ENCODE results near the gene CCDC158. TPM values are rescaled to one million over a fixed set of nuclear protein-coding genes. Genes with fewer than 3 reads are reported as not detected.
"Not testable (repeated sequence)": the region's sequence is repeated elsewhere in the genome, so short reads cannot be mapped to it uniquely, and the experiment has no call there.

Gene CCDC158
- total and polyA plus RNA-seq, 2 donors (not counting 3 experiments of a cell fraction or from before 2014, with no cell fraction given): not detected

GRCh38 chr4:76282941-76283689 is 137.8 kb downstream of the CCDC158 start:
- DNase-seq (ENCODE audit: low read depth, low spot score): no peak
- Histone ChIP-seq H3K4me2 (ENCODE audit: insufficient read depth, low read length) (no peak overlapping the region), H4K20me1 (replicated peaks; ENCODE audit: control insufficient read depth, extremely low read depth, insufficient read depth, low read length) (no peaks in the 10 kb centered on the region), H3K9me3 (replicated peaks; ENCODE audit: control insufficient read depth, insufficient read depth, low read length) (no peaks in the 10 kb centered on the region), H3K9me1 (replicated peaks; ENCODE audit: control insufficient read depth, extremely low read depth, insufficient read depth, low read length) (no peaks in the 10 kb centered on the region), H3K4me1 (ENCODE audit: control insufficient read depth, extremely low read depth, insufficient read depth, low read length) (no peaks in the 10 kb centered on the region), H3K9ac (replicated peaks; ENCODE audit: extremely low read depth, insufficient read depth, low read length) (no peak overlapping the region), H3K4me3 (replicated peaks in 1 of 3; ENCODE audit: insufficient read depth in 1 of 3, low read depth in 1 of 3, low read length in 3 of 3) (no peak overlapping the region), H3K79me2 (ENCODE audit: control insufficient read depth, insufficient read depth, low read length) (no peaks in the 10 kb centered on the region), H3K36me3 (ENCODE audit: control insufficient read depth in 2 of 2, extremely low read depth in 1 of 2, insufficient read depth in 2 of 2, low read length in 2 of 2) (no peaks in the 10 kb centered on the region), H2AFZ (ENCODE audit: low read depth, low read length) (no peak overlapping the region), H3K27ac (ENCODE audit: insufficient read depth, low read depth, low read length) (no peak overlapping the region), H3K27me3 (ENCODE audit: control insufficient read depth in 2 of 2, insufficient read depth in 2 of 2, low read length in 2 of 2) (peaks cover under 1 to 6% of the 10 kb centered on the region in 2 experiments)
- no TSS peak for BruUV-seq (replicated peaks)
- ChIA-PET POLR2A (no interaction called here), CTCF (no interaction called here)
- intact Hi-C loops (cut with micrococcal nuclease): no loop called here
- dilution Hi-C loops (cut with MboI; ENCODE audit: extremely low pct_ligation_motif_present, low sequenced_read_pairs): no loop called here
- FAIRE-seq: no peak
- TF ChIP-seq MYC (IDR thresholded peaks at IDR 0.05; ENCODE audit: low read depth, low read length) (no peak), POLR2AphosphoS5 (IDR thresholded peaks at IDR 0.05; ENCODE audit: insufficient read depth, low read depth, low read length) (no peak), POLR2A (IDR thresholded peaks at IDR 0.05; ENCODE audit: low read depth, low read length) (no peak), GATA2 (IDR thresholded peaks at IDR 0.05; ENCODE audit: insufficient read depth, insufficient read length, low read depth, low read length) (no peak)

- H3K9me1 ChIP-seq (replicated peaks; ENCODE audit: control insufficient read depth, extremely low read depth, insufficient read depth, low read length); H3K4me3 ChIP-seq (replicated peaks in 1 of 3; ENCODE audit: insufficient read depth in 1 of 3, low read depth in 1 of 3, low read length in 3 of 3); H3K27ac ChIP-seq (ENCODE audit: insufficient read depth, low read depth, low read length); POLR2A ChIA-PET; H4K20me1 ChIP-seq (replicated peaks; ENCODE audit: control insufficient read depth, extremely low read depth, insufficient read depth, low read length); BruUV-seq (replicated peaks); H2AFZ ChIP-seq (ENCODE audit: low read depth, low read length); H3K9me3 ChIP-seq (replicated peaks; ENCODE audit: control insufficient read depth, insufficient read depth, low read length); dilution Hi-C loops (cut with MboI; ENCODE audit: extremely low pct_ligation_motif_present, low sequenced_read_pairs); H3K36me3 ChIP-seq (ENCODE audit: control insufficient read depth in 2 of 2, extremely low read depth in 1 of 2, insufficient read depth in 2 of 2, low read length in 2 of 2); FAIRE-seq; H3K27me3 ChIP-seq (ENCODE audit: control insufficient read depth in 2 of 2, insufficient read depth in 2 of 2, low read length in 2 of 2); H3K4me1 ChIP-seq (ENCODE audit: control insufficient read depth, extremely low read depth, insufficient read depth, low read length); H3K79me2 ChIP-seq (ENCODE audit: control insufficient read depth, insufficient read depth, low read length); H3K9ac ChIP-seq (replicated peaks; ENCODE audit: extremely low read depth, insufficient read depth, low read length); intact Hi-C loops (cut with micrococcal nuclease); DNase-seq (ENCODE audit: low read depth, low spot score); H3K4me2 ChIP-seq (ENCODE audit: insufficient read depth, low read length): not testable (repeated sequence)
- CTCF ChIA-PET: interaction anchor here (2.3 to 4.4 kb wide), 2 partner anchors 96 to 102 kb away, joined by 6 to 16 read pairs; no protein-coding TSS in a partner anchor
These were observed 139.3 kb downstream of the CCDC158 start for GRCh38 chr4:76281594-76281993.

All from endothelial cell of umbilical vein (primary cell).